Measurements from ENCODE around the gene ASXL2.

GRCh38 chr2:25885933-25886332 lies 7.6 kb upstream of the ASXL2 start:
- TF ChIP-seq, protein P1, sequence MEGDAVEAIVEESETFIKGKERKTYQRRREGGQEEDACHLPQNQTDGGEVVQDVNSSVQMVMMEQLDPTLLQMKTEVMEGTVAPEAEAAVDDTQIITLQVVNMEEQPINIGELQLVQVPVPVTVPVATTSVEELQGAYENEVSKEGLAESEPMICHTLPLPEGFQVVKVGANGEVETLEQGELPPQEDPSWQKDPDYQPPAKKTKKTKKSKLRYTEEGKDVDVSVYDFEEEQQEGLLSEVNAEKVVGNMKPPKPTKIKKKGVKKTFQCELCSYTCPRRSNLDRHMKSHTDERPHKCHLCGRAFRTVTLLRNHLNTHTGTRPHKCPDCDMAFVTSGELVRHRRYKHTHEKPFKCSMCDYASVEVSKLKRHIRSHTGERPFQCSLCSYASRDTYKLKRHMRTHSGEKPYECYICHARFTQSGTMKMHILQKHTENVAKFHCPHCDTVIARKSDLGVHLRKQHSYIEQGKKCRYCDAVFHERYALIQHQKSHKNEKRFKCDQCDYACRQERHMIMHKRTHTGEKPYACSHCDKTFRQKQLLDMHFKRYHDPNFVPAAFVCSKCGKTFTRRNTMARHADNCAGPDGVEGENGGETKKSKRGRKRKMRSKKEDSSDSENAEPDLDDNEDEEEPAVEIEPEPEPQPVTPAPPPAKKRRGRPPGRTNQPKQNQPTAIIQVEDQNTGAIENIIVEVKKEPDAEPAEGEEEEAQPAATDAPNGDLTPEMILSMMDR (IDR thresholded peaks at IDR 0.05; ENCODE audit: low read depth, low read length), result no peak
- no peak for TF ChIP-seq EZH2phosphoT487 (IDR thresholded peaks at IDR 0.05; ENCODE audit: low read depth)
